HCT116 (cell line): Measurements from ENCODE around the gene TMEM45A.

Experiments
- EZH2 ChIP-seq: fragments of 200-600 bp; sonication (generic); IDR thresholded peaks from 2 replicates; pipeline ENCODE4 v1.6.1; 2017; ENCODE audit warnings: antibody characterized with exemption, mixed run types
- EZH2phosphoT487 ChIP-seq: fragments of 200-600 bp; IDR thresholded peaks from 2 replicates; pipeline ENCODE4 v1.6.1; 2018; ENCODE audit warnings: antibody characterized with exemption, borderline replicate concordance
- FOSL1 ChIP-seq: IDR thresholded peaks from 2 replicates; pipeline ENCODE4 v1.6.1; 2012; ENCODE audit warnings: low read depth
- MAX ChIP-seq: IDR thresholded peaks from 2 replicates; pipeline ENCODE4 v1.6.1; 2012
- POLR2A ChIP-seq: IDR thresholded peaks from 2 replicates; pipeline ENCODE4 v1.7.0; 2011; ENCODE audit warnings: borderline replicate concordance; ENCODE audit not compliant: insufficient read depth, insufficient read length; ENCODE audit errors: extremely low read depth
- RAD21 ChIP-seq: IDR thresholded peaks from 2 replicates; pipeline ENCODE4 v1.6.1; 2012; ENCODE audit warnings: low read depth, mild to moderate bottlenecking
- SIN3A ChIP-seq: IDR thresholded peaks from 2 replicates; pipeline ENCODE4 v1.6.1; 2012; ENCODE audit warnings: low read depth
- TF ChIP-seq, protein P1 (sequence below), 3 experiments: fragments of 200-600 bp in 1 of 3; sonication (generic) in 1 of 3; IDR thresholded peaks in 2 of 3; conservative IDR thresholded peaks in 1 of 3; 2 replicates each; pipeline ENCODE4 v1.5.1; 2012 to 2017; ENCODE audit warnings: low read depth in 2 of 3, low read length in 2 of 3, antibody characterized with exemption in 1 of 3, borderline replicate concordance in 1 of 3, control low read depth in 1 of 3, mild to moderate bottlenecking in 1 of 3, mixed read lengths in 1 of 3, mixed run types in 1 of 3, moderate library complexity in 1 of 3; ENCODE audit not compliant: insufficient read depth in 1 of 3
- TF ChIP-seq, protein P2 (sequence below): IDR thresholded peaks from 2 replicates; pipeline ENCODE4 v1.6.1; 2012

- TF ChIP-seq EZH2phosphoT487 (no peak), RAD21 (no peak), POLR2A (no peak), SIN3A (no peak), EZH2 (no peak), MAX (no peak), FOSL1 (no peak)
- TF ChIP-seq, protein P1, sequence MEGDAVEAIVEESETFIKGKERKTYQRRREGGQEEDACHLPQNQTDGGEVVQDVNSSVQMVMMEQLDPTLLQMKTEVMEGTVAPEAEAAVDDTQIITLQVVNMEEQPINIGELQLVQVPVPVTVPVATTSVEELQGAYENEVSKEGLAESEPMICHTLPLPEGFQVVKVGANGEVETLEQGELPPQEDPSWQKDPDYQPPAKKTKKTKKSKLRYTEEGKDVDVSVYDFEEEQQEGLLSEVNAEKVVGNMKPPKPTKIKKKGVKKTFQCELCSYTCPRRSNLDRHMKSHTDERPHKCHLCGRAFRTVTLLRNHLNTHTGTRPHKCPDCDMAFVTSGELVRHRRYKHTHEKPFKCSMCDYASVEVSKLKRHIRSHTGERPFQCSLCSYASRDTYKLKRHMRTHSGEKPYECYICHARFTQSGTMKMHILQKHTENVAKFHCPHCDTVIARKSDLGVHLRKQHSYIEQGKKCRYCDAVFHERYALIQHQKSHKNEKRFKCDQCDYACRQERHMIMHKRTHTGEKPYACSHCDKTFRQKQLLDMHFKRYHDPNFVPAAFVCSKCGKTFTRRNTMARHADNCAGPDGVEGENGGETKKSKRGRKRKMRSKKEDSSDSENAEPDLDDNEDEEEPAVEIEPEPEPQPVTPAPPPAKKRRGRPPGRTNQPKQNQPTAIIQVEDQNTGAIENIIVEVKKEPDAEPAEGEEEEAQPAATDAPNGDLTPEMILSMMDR (IDR thresholded peaks at IDR 0.05 in 2 of 3, conservative IDR thresholded peaks at IDR 0.05 in 1 of 3; ENCODE audit: borderline replicate concordance in 1 of 3, insufficient read depth in 1 of 3, low read depth in 2 of 3, low read length in 2 of 3): no peak
- TF ChIP-seq, protein P2, sequence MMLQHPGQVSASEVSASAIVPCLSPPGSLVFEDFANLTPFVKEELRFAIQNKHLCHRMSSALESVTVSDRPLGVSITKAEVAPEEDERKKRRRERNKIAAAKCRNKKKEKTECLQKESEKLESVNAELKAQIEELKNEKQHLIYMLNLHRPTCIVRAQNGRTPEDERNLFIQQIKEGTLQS: no peak
Observed at GRCh38 chr3:100538339-100538706, 45.9 kb downstream of the TMEM45A start.
